ENCODE data around the gene CLEC16A. TPM values are rescaled to one million over a fixed set of nuclear protein-coding genes. Genes with fewer than 3 reads are reported as not detected.

The CLEC16A gene
- total and polyA plus RNA-seq, 2 experiments from 2014 or later: 9.9 to 24.1 TPM

DNA sequence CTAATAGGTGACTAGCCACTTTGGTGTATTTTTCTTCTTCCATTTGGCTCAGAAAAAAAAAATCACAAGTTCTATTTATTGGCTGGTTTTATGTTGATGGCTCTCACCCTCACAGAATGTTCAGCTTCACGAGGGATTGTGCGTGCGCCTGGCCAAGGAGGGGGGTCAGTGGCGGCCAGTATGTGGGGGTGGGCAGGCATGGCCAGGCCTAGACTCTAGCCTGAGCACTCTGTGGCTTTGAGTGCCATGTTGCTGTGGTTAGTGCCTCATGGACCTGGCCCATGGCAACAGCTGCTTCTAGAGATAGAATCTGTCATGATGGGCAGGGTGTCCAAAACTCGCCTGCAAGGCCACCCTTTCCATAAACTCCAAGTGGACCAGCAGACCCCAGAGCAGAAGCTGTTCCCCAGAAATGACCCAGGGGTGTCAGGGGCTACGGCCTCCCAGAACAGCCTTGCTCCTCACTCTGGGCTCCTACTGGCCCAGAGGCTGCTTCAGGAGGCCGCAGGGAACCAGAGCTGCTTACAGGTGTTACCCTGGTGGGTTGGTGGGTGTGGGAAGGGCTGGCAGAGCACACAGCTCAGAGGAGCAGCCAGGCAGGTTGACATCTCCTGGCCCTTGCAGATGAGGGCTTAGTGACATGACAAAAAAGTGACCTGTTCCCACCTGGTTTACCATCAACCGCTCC is 186.8 kb downstream of the CLEC16A start:
- Histone ChIP-seq H3K36me3 (ENCODE audit: insufficient read depth) (no peaks in the 10 kb centered on the region), H3K4me1 (ENCODE audit: insufficient read depth) (0 out of 2 replicates have a peak, but pooled peaks cover 3% of the 10 kb centered on the region), H2AFZ (no peak overlapping the region), H4K20me1 (replicated peaks; ENCODE audit: insufficient read depth) (no peaks in the 10 kb centered on the region), H3K27ac (ENCODE audit: low read depth) (no peak overlapping the region), H3K4me2 (no peak overlapping the region), H3K4me3 (no peak overlapping the region), H3K27me3 (ENCODE audit: insufficient read depth) (no peaks in the 10 kb centered on the region), H3K9me2 (ENCODE audit: insufficient read depth) (no peaks in the 10 kb centered on the region), H3F3A (replicated peaks; ENCODE audit: low read depth) (no peaks in the 10 kb centered on the region), H3K79me2 (replicated peaks; ENCODE audit: insufficient read depth) (no peaks in the 10 kb centered on the region)
- Mint-ChIP-seq H3K9me3 (no peaks in the 10 kb centered on the region), H3K4me1 (peaks cover 9% of the 10 kb centered on the region; the same call in 1 of the 3 replicates), H3K4me3 (no peak overlapping the region), H3K27me3 (ENCODE audit: insufficient read depth, low read depth, poor library complexity) (peaks cover 4% of the 10 kb centered on the region), H3K27ac (no peak overlapping the region), H3K36me3 (ENCODE audit: low read depth) (no peaks in the 10 kb centered on the region)
- TF ChIP-seq, protein P1, sequence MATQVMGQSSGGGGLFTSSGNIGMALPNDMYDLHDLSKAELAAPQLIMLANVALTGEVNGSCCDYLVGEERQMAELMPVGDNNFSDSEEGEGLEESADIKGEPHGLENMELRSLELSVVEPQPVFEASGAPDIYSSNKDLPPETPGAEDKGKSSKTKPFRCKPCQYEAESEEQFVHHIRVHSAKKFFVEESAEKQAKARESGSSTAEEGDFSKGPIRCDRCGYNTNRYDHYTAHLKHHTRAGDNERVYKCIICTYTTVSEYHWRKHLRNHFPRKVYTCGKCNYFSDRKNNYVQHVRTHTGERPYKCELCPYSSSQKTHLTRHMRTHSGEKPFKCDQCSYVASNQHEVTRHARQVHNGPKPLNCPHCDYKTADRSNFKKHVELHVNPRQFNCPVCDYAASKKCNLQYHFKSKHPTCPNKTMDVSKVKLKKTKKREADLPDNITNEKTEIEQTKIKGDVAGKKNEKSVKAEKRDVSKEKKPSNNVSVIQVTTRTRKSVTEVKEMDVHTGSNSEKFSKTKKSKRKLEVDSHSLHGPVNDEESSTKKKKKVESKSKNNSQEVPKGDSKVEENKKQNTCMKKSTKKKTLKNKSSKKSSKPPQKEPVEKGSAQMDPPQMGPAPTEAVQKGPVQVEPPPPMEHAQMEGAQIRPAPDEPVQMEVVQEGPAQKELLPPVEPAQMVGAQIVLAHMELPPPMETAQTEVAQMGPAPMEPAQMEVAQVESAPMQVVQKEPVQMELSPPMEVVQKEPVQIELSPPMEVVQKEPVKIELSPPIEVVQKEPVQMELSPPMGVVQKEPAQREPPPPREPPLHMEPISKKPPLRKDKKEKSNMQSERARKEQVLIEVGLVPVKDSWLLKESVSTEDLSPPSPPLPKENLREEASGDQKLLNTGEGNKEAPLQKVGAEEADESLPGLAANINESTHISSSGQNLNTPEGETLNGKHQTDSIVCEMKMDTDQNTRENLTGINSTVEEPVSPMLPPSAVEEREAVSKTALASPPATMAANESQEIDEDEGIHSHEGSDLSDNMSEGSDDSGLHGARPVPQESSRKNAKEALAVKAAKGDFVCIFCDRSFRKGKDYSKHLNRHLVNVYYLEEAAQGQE (IDR thresholded peaks at IDR 0.05; ENCODE audit: unreplicated experiment): no peak
- no peak for TF ChIP-seq STAT1 (IDR thresholded peaks at IDR 0.05; ENCODE audit: unreplicated experiment)
- no peak for TF ChIP-seq ZNF331 (CRISPR knock-in tag; IDR thresholded peaks at IDR 0.05; ENCODE audit: low read depth)
- no peak for TF ChIP-seq NANOG (IDR thresholded peaks at IDR 0.05; ENCODE audit: borderline replicate concordance)
- TF ChIP-seq, protein P2, sequence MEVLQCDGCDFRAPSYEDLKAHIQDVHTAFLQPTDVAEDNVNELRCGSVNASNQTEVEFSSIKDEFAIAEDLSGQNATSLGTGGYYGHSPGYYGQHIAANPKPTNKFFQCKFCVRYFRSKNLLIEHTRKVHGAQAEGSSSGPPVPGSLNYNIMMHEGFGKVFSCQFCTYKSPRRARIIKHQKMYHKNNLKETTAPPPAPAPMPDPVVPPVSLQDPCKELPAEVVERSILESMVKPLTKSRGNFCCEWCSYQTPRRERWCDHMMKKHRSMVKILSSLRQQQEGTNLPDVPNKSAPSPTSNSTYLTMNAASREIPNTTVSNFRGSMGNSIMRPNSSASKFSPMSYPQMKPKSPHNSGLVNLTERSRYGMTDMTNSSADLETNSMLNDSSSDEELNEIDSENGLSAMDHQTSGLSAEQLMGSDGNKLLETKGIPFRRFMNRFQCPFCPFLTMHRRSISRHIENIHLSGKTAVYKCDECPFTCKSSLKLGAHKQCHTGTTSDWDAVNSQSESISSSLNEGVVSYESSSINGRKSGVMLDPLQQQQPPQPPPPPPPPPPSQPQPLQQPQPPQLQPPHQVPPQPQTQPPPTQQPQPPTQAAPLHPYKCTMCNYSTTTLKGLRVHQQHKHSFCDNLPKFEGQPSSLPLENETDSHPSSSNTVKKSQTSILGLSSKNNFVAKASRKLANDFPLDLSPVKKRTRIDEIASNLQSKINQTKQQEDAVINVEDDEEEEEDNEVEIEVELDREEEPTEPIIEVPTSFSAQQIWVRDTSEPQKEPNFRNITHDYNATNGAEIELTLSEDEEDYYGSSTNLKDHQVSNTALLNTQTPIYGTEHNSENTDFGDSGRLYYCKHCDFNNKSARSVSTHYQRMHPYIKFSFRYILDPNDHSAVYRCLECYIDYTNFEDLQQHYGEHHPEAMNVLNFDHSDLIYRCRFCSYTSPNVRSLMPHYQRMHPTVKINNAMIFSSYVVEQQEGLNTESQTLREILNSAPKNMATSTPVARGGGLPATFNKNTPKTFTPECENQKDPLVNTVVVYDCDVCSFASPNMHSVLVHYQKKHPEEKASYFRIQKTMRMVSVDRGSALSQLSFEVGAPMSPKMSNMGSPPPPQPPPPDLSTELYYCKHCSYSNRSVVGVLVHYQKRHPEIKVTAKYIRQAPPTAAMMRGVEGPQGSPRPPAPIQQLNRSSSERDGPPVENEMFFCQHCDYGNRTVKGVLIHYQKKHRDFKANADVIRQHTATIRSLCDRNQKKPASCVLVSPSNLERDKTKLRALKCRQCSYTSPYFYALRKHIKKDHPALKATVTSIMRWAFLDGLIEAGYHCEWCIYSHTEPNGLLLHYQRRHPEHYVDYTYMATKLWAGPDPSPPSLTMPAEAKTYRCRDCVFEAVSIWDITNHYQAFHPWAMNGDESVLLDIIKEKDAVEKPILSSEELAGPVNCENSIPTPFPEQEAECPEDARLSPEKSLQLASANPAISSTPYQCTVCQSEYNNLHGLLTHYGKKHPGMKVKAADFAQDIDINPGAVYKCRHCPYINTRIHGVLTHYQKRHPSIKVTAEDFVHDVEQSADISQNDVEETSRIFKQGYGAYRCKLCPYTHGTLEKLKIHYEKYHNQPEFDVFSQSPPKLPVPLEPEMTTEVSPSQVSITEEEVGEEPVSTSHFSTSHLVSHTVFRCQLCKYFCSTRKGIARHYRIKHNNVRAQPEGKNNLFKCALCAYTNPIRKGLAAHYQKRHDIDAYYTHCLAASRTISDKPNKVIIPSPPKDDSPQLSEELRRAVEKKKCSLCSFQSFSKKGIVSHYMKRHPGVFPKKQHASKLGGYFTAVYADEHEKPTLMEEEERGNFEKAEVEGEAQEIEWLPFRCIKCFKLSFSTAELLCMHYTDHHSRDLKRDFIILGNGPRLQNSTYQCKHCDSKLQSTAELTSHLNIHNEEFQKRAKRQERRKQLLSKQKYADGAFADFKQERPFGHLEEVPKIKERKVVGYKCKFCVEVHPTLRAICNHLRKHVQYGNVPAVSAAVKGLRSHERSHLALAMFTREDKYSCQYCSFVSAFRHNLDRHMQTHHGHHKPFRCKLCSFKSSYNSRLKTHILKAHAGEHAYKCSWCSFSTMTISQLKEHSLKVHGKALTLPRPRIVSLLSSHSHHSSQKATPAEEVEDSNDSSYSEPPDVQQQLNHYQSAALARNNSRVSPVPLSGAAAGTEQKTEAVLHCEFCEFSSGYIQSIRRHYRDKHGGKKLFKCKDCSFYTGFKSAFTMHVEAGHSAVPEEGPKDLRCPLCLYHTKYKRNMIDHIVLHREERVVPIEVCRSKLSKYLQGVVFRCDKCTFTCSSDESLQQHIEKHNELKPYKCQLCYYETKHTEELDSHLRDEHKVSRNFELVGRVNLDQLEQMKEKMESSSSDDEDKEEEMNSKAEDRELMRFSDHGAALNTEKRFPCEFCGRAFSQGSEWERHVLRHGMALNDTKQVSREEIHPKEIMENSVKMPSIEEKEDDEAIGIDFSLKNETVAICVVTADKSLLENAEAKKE (CRISPR knock-in tag; IDR thresholded peaks at IDR 0.05): no peak
- no peak for TF ChIP-seq CTCF (conservative IDR thresholded peaks at IDR 0.05; ENCODE audit: low read depth in 2 of 2)
- TF ChIP-seq CREB1 (CRISPR knock-in tag; IDR thresholded peaks at IDR 0.05; ENCODE audit: low read depth): no peak
- no peak for TF ChIP-seq EZH2 (IDR thresholded peaks at IDR 0.05; ENCODE audit: low read depth, unreplicated experiment)
- no peak for TF ChIP-seq EZH2phosphoT487 (IDR thresholded peaks at IDR 0.05; ENCODE audit: unreplicated experiment)
- no peak for TF ChIP-seq ZNF114 (CRISPR knock-in tag; IDR thresholded peaks at IDR 0.05)
- no peak for TF ChIP-seq POLR2AphosphoS5 (IDR thresholded peaks at IDR 0.05; ENCODE audit: low read depth)
- TF ChIP-seq, protein P3, sequence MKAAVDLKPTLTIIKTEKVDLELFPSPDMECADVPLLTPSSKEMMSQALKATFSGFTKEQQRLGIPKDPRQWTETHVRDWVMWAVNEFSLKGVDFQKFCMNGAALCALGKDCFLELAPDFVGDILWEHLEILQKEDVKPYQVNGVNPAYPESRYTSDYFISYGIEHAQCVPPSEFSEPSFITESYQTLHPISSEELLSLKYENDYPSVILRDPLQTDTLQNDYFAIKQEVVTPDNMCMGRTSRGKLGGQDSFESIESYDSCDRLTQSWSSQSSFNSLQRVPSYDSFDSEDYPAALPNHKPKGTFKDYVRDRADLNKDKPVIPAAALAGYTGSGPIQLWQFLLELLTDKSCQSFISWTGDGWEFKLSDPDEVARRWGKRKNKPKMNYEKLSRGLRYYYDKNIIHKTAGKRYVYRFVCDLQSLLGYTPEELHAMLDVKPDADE (IDR thresholded peaks at IDR 0.05): no peak
- TF ChIP-seq JUNB (IDR thresholded peaks at IDR 0.05; ENCODE audit: unreplicated experiment): no peak
- DNase-seq (ENCODE audit: low spot score): no peak
- ATAC-seq: no peak

Data from GM23338 (cell line).